Dedifferentiated amniotic fluid mesenchymal stem cell (primary cell): ENCODE data around the gene NFKBIE.
"Not testable (repeated sequence)": the region's sequence is repeated elsewhere in the genome, so short reads cannot be mapped to it uniquely, and the experiment has no call there.

Experiments used
- DNase-seq: peaks from one replicate; pipeline ENCODE4 v3.0.0-alpha.2; 2016; ENCODE audit errors: extremely low spot score

NFKBIE gene

DNA sequence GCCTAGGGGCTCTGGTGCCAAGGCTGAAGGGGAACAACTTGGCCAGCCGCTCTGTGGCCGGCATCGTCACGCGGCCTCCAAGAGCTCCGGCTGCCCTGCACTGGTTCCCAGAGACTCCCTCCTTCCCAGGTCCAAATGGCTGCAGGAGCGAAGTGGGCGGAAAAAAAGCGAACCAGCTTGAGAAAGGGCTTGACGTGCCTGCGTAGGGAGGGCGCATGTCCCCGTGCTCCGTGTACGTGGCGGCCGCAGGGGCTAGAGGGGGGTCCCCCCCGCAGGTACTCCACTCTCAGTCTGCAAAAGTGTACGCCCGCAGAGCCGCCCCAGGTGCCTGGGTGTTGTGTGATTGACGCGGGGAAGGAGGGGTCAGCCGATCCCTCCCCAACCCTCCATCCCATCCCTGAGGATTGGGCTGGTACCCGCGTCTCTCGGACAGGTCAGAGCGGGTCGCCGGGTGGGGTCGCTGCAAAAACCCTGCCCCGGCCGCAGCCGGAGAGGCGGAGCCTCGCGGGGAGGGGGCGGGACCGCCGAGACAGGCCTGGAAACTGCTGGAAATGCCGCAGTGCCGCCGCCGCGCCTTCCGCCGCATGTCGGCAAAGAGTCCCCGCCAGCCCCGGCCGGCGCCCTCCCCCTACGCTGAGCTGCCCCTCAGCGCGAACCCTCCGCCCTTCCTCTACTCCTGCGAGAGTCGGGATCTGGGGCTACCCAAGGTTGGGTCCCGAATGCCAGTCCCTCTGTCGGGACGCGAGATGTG, 19.3 kb downstream of the NFKBIE start:
- peak; percentile 63 for DNase-seq

DNA sequence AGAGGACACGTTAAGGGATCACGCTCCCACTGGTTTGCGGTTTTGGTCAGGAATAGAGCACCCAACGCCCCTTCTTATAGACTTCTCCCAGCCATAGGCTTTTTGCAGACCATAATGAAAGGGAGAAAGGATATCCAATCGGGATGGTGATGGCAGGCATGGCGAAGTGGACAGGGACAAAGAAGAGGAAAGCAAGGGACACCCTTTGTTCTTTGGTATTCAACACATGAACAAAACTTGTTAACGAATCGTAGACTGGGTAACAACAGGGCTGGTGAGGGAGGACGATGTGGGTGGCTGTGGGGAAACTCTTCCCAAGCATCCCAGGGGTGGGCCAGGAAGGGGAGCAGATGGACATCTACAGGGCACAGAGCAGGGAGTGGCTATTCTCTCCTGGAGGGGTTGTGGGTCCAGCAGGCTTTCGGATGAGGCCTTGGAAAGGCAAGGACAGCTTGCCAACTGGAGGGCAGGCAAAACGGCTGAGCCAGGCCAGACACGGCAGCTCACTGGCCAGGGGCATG, 19.9 kb downstream of the NFKBIE start:
- DNase-seq = no peak

- no peak for DNase-seq
Observed at GRCh38 chr6:44243345-44243744, 22.0 kb downstream of the NFKBIE start.

GRCh38 chr6:44238687-44239350, 26.5 kb downstream of the NFKBIE start:
- DNase-seq = no peak

- DNase-seq = peak; percentile 56
Observed at GRCh38 chr6:44237813-44238433, 27.4 kb downstream of the NFKBIE start.

DNA sequence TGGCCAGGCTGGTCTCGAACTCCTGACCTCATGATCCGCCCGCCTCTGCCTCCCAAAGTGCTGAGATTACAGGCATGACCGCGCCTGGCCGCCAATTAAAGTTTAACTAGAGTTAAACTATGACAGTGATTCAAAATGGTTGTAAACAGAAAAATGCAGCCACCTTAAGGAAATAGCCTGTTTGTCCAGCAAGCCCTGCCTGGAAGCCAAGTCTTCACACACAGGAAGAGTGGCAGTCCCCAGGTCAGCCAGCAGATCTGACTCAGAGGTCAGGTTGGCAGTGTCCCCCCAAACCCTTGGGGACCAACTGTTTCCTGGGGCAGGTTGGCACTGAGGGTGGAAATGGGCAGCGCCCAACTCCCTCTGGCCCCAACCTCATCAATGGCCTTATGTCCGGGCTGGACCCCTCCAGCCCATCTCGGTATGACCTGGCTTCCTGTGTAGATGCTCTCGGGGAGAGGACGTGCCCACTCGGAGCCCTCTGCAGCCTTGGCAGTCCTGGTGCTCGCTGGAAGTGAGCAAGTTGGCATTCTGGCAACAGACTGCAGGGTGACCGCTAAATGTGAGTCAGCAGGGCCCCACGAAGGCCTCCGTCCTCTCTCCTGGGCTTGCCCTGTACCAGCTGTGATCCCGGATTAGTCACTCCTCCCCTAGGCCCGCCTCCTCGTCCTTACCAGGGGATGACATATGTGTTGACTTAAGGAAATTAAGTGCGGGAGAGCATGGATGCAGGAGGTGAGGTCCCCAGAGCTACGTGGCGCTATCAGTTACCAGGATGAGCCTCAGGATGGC, 28.1 kb downstream of the NFKBIE start:
- peak; percentile 93 for DNase-seq

DNA sequence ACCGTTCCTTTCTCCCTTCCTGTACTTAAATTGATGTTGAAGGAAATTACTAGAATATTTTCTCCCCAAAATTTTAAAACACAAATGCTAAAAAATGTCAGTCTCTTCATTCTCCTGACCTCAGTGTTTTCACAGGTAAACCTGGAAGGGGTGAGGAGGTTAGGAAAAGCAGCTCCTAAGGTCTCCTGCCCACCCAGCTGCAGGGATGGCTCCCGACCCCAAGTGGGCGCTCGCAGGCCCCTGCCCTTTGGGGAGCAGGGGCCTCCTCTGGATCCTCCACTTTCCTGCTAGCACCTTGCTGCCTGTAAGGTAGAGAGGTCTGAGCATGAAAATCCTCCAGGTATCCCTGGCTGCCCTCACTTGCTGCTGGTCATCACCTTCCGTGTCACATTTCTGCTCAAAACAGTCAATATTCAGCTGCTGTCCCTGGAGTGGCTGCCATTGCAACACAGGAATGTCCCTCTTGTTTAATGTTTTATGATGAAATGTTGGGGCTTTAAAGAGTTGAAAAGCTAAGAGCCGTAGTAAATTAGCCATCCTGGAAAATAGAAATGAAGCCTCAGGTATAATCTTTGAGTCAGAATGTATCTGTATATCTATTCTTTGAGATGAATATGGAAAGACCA, 29.3 kb downstream of the NFKBIE start:
- no peak for DNase-seq

- no peak for DNase-seq
Observed at GRCh38 chr6:44235269-44235668, 30.1 kb downstream of the NFKBIE start.

DNA sequence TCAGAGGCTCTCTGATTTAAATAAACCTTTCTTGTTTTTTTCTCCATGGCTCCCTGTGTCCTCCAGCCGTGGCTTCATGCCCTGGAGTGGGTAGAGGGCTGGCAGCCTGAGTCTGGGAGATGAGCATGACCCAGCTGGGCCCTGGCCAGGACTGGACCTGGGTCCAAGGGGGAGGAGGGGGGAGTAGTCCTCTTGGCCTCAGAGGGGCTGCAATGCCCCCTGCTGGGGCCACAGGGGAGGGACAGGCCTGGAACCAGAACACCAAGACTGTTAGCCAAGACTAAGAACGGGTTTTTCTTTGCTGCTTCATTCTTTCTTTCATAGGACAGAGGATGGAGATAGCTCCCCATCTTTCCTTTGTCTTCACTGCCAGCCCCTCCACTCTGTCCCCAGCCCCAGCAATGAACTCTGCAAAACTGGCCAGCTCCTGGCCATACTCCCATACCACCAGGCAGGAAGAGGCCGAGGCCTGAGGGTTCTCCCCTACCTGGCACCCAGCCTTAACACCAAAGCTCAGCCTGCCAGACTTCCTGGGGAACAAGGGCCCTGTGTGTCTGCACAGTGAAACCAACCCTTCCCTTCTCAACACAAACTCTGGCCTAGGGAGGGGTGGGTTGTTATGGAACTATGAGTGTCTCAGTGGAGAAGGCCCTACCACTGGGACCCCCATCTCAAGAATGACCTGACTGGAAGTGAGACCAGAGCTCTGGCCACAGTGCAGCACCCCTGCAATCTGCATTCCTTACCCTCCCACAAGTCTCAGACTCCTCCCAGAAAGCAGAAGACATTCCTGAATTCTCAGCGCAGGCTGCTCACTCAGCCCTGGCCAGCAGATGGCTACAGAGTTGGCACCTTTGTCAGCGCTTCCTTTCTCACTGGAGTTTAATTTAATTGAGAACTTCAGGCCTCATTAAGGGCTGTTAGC, 31.0 kb downstream of the NFKBIE start:
- DNase-seq = peak; percentile 62

DNA sequence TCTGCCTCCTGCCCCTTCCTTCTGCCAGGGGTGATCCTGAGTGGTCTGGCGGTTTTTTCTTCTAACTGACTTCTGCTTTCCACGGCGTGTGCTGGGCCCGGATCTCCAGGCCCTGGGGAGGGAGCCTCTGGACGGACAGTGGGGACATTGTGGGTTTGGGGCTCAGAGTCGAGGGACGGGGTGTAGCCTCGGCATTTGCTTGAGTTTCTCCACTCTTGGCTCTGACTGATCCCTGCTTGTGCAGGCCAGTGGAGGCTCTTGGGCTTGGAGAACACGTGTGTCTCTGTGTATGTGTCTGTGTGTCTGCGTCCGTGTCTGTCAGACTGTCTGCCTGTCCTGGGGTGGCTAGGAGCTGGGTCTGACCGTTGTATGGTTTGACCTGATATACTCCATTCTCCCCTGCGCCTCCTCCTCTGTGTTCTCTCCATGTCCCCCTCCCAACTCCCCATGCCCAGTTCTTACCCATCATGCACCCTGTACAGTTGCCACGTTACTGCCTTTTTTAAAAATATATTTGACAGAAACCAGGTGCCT, 31.7 kb downstream of the NFKBIE start:
- DNase-seq = no peak

DNA sequence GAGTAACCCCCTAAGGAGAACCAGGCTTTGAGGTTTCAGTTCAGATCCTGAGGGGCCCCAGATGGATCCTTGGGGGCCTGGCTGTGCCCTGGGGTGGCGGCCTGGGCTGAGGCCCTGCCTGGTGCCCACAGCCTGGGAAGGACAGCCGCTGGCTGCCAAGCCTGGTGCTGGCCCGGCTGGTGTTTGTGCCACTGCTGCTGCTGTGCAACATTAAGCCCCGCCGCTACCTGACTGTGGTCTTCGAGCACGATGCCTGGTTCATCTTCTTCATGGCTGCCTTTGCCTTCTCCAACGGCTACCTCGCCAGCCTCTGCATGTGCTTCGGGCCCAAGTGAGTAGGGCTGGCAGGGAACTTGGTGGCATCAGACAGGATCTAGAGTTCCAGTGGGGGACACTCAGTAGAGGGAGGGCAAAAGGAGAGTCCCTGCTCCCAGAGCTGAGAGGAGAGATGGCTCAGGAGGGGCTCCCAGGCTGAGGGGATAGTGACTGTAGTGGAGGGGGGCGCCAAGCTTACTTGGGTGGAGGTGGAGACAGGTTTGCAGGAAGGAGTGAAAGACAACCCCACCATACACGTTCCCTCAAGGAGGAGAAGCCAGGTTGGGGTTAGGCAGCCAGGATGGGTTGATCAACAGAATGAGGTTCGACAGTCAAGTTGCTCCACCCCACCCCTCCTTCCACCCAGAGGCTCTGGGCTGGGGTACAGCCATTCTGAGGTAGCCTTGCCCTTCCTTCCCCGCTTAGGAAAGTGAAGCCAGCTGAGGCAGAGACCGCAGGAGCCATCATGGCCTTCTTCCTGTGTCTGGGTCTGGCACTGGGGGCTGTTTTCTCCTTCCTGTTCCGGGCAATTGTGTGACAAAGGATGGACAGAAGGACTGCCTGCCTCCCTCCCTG, 32.4 kb downstream of the NFKBIE start:
- DNase-seq = no peak

- not testable (repeated sequence) for DNase-seq
Observed at GRCh38 chr6:44231426-44231825, 33.9 kb downstream of the NFKBIE start.

DNA sequence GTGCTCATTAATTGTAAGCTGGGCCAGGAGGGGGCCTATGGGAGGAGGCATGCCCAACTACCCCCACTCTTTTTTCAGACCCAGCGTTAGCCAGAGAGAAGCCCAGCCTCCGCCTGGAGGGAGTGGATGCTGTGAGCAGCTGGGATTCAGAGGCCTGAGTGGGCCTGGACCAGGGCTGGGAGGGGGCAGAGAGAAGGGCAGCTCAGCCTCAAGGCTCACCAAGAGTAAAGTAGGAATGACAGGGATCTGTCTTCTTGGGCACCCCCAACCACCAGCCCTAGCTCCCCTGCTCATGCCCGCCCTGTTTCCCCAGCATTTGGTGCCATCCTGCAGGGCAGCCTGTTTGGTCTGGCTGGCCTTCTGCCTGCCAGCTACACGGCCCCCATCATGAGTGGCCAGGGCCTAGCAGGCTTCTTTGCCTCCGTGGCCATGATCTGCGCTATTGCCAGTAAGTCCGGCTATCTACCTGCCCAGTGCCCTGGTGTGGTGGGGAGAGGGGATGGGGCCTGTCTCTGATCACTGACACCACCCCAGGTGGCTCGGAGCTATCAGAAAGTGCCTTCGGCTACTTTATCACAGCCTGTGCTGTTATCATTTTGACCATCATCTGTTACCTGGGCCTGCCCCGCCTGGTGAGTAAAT, 35.2 kb downstream of the NFKBIE start:
- no peak for DNase-seq

DNA sequence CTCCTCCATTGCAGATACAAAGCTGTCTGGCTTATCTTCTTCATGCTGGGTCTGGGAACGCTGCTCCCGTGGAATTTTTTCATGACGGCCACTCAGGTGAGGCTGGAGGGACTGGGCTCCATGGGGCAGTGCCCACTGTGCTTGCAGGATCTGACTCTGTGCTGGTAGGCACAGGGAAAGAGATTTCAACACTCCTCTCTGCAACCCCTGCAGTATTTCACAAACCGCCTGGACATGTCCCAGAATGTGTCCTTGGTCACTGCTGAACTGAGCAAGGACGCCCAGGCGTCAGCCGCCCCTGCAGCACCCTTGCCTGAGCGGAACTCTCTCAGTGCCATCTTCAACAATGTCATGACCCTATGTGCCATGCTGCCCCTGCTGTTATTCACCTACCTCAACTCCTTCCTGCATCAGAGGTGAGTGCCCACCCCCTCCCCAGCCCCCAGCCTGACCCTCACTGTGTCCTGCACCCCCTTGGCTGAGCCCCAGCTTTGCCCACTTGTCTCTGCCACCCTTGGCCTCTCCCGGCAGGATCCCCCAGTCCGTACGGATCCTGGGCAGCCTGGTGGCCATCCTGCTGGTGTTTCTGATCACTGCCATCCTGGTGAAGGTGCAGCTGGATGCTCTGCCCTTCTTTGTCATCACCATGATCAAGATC, 35.8 kb downstream of the NFKBIE start:
- DNase-seq = no peak

GRCh38 chr6:44228836-44229235, 36.5 kb downstream of the NFKBIE start:
- no peak for DNase-seq

- DNase-seq = no peak
Observed at GRCh38 chr6:44228433-44228832, 36.9 kb downstream of the NFKBIE start.

DNA sequence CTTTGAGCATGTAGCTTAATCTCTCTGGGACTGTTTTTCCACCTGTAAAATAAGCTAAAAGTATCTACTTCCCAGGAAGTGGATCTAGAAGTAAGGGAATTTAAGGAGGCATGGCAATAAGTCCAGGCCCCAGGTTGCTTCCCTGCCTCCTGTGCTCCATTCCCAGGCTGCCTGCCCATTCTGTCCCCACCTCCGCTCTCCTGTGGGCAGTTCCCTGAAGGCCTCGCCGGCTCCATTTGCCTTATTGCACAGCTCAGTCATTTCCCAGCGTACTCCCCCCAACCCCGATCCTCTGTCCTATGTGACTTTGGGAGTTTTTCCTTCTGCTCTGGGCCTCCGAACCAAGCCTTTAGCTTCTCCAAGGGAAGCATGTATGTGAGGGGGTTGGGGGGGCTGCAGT, 37.3 kb downstream of the NFKBIE start:
- DNase-seq = no peak

- no peak for DNase-seq
Observed at GRCh38 chr6:44227148-44227793, 38.1 kb downstream of the NFKBIE start.
